ENCODE measurements around the gene DLEU7.

The DLEU7 gene

GRCh38 chr13:50843257-50844083 is at the start of gene DLEU7:
DLEU7 (minus strand) TSS chr13:50843692; CDS start chr13:50843646, 46 bp downstream.
- peak in 7 of 58 donors; percentile 3 to 50 (median 19) for DNase-seq

DNA sequence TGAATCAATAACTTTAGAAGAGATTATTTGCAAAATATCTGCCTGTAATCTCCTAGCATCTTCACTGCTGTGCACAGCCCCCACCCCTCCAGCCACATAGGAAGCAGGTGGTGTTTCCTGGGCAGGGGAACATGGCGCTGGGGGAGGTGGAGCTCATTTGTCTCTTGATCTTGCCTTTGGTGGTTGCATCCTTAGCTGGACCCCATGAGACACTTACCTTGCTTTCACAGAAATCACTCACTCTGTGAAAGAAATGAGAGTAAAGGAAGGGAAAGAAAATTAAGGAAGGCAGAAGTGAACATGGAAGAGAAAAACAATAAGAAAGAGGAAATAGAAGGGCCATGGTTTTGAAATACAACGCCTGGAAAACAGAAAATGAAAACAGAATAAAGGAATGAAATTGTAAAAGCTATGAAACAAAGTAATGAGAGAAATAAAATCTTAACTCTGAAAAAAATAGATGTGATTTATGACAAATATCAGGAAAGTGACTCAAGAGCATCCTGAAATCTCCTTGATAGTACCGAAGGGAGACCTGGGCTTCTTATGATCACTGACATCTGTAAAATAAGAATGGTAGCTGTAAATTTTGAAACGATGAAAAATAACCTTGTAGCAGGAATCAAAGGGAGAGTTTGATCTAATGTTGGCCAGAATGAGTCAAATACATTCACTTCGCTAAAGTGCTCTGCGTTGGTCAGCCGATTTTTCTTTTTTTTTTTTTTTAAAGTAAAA is 48.9 kb upstream of the DLEU7 start:
- no peak for DNase-seq

GRCh38 chr13:50891206-50891605 is 47.7 kb upstream of the DLEU7 start:
- DNase-seq, result no peak

DNA sequence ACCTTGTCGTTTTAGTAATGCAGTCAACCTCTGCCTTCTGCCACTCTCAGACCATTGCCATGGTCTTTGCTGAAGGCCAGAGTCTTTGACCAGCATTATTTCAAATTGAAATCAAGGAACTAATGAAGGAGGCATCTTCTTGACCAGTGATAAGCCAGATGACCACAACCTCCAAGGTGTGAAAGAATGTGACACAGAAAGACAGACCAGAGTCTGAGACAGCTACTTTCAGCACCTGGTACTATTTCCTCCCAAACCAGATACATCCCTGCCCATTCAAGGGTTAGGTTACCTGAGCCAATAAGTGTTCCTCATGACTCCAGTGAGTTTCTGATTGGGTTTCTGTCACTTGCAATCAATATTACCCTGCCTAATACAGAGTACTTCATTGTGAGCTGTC is 45.8 kb upstream of the DLEU7 start:
- no peak for DNase-seq

DNA sequence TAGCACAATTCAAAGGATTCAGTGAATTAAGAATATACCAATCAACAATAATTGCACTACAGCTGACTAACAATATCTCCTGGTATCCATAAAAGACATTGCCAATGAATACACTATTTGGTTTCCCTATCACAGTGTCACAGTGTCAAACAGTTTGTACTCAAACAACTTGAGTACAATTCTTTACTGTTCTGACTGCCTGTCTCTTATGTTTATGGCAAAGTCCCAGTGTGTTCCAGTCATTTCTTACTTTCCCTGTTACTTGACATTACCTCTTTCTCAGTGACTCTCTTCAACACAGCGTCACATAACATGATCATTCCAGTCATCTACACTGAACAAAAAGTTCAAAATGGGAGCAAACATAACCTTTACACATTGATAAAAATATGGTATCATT is 44.9 kb upstream of the DLEU7 start:
- no peak for DNase-seq

DNA sequence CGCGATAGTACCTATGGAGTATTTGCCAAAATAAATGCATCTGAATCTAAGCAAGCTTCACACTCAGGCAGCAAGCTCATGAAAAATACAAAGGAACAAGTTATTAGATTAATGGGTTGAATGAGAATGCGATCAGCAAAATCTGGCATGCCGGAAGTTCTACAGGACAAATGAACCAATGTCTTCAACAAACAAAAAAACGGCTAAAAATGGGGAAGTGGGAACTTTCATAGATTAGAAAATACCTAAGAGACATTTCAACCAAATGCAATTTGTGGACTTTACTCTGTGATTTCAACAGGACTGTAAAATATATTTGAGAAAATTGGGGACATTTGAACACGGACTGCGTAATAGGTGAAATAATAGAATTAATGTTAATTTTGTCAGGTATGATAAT is 43.7 kb upstream of the DLEU7 start:
- DNase-seq, result no peak

- no peak for DNase-seq
Measured at GRCh38 chr13:50884265-50884664, 40.8 kb upstream of the DLEU7 start.

DNA sequence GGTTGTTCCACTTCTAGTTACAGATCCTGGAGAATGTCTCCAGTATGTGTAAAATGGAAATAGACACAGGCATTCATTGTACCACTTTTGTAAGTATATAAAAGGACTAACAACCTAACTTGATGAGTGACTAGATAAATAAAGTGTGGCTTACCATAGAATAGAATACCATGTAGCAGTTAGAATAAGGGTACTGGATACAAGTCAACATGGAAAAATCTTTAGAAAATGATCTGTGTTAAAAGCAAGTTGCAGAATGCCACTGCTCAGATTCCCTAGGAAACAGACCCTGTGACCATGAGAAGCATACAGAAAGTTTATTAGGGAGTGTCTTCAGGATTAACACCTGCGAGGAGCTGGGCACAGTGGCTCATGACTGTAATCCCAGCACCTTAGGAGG is 40.2 kb upstream of the DLEU7 start:
- DNase-seq, result no peak

GRCh38 chr13:50882816-50883435 is 39.4 kb upstream of the DLEU7 start:
- DNase-seq, result no peak

GRCh38 chr13:50873991-50874390 is 30.5 kb upstream of the DLEU7 start:
- no peak for DNase-seq

DNA sequence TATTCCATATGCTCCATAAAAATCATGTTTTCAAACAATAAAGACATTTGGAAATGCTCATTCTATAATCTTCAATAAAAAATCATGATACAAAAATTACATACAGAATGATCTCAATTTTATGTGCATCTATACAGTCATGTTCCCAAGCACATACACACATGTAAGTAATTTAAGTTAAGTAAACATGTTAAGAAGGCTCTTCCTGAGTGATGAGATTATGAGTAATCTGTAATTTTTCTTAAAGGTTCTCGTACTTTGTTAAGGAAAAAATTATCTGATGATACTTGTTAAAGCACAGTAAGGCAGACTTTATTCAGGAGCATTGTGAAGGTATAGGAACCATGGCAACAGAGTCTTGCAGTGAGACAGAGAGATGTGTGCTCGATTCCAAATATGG is 30.0 kb upstream of the DLEU7 start:
- DNase-seq, result peak in 1 of 58 donors; percentile 1

DNA sequence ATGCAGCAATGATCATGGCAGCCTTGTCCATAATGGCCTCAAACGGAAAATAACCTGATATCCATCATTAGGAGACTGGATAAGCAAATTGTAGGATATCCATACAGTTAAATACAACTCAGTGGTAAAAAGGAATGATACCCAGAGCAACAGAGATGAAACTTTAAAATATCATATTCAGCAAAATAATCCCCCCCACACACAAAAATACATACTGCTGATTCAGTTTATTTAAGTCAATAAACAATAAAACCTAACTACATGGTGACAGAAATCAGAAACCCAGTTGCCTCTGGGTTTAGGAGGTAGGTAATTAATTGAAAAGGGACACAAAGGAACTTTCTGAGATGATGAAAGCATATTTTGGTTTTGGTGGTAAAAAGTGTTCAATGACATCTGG is 27.9 kb upstream of the DLEU7 start:
- DNase-seq, result no peak

GRCh38 chr13:50867637-50867945 is 24.1 kb upstream of the DLEU7 start:
- DNase-seq, result no peak

DNA sequence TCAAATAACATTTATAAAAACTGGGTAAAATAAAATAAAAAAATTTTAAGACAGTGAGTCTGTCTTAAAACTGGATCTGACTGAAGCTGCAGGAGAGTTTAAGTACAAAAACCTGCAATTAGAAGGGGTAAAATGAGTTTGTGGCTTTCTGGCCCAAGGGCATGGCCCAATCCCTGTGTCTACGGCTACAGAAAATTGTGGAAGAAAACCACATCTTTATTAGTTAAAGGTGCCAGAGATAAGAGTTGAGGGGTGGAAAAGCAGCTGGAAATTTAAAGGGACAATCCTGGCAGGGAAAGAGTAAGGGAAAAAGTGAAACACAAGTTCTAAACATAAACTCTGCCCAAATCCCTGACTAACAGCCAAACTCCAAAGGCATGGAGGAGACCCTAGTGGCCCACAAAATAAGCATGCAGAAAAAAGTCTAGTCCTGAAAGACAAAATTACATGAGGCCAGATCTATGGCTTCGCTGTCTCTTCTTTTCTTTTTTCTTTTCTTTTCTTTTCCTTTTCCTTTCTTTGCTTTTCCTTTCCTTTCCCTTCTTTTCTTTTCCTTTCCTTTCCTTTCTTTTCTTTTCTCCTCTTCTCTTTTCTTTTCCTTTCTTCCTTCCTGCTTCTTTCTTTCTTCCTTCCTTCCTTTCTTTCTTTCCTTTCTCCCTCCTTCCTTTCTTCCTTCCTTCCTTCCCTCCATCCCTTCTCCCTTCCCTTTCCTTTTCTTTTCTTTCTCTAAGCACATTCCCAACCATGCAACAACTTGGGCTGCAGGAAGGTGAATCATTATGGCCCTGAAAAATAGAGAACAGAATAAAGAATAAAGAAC is 23.5 kb upstream of the DLEU7 start:
- no peak for DNase-seq

GRCh38 chr13:50864492-50864891 is 21.0 kb upstream of the DLEU7 start:
- DNase-seq, result no peak

DNA sequence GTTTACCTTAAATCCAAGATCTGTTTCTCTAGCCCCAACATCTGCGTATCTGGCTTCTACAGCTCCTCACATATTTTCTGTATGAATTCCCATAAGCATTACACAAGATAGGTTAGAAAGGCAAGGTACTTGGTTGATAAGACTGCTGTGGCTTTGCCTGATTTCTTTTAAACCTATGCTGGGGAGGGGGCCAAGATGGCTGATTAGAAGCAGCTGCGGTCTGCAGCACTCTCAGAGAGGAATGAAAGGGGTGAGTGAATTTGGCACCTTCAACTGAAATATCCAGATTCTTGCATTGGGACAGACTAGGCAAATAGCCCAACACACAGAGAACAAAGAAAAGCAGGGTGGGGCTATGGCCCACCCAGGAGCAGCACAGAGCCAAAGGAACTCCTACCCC is 12.2 kb upstream of the DLEU7 start:
- DNase-seq, result no peak

DNA sequence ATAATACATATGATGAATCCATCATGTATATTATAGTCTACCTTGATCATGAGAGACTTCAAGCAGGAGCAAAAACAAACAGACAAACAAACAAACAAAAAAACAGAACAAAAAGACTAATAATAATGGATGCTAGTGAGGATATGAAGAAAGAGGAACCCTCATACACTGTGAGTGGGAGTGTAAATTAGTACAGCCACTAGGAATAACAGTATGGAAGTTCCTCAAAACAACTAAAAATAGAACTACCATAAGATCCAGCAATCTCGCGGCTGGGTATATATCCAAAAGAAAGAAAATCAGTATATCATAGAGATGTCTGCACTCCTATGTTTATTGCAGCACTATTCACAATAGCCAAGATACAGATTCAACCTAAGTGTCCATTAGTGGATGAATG is 7.0 kb upstream of the DLEU7 start:
- no peak for DNase-seq

- DNase-seq, result no peak
Measured at GRCh38 chr13:50847501-50847900, 4.0 kb upstream of the DLEU7 start.

GRCh38 chr13:50846861-50847475 is 3.5 kb upstream of the DLEU7 start:
- no peak for DNase-seq

DNA sequence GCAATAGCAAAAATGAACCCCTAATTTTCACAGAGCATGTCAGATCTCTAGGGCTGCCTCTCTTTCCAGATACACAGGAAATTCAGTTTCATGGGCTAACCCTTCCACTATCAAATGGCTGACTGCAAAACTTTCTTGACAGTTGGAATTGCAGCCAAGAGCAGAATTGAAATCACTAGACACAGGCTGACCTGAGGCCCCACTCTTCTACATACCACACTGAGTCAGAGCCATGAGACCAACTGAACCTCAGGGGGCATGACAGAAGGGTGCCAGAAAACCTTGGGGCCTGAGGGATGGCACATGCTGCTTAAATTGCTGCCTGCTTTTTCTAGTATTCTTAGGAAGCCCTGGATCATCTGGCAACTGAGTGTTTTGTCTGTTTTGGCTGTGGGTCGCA is 1.7 kb upstream of the DLEU7 start:
- no peak for DNase-seq

Data from anterior cingulate cortex (tissue), 58 donors.